ENCODE results near the gene MAP1LC3A.

DNA sequence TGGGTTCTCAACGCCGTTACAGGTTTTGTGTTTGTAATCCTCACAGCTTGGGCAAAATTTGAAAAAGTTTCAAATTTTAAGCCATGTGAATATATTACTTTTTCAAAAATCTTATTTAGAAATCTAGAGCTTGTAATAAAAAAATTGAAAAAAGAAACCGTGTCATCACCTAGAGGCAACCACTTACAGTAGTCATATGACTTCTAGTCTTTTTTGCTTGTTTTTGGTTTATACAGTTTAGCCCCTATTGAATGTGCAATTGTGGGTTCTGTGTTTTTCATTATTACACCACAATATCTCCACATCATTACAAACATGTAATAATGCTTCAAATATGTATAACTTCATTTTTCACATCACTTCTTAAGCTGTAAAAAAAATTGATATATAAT is 41.4 kb upstream of the MAP1LC3A start:
- TF ChIP-seq POLR2A (IDR thresholded peaks at IDR 0.05; ENCODE audit: low read depth, low read length) (no peak), TAF1 (IDR thresholded peaks at IDR 0.05; ENCODE audit: borderline replicate concordance, low read depth, low read length) (no peak)
